ENCODE data around the gene IRF7.

DNA sequence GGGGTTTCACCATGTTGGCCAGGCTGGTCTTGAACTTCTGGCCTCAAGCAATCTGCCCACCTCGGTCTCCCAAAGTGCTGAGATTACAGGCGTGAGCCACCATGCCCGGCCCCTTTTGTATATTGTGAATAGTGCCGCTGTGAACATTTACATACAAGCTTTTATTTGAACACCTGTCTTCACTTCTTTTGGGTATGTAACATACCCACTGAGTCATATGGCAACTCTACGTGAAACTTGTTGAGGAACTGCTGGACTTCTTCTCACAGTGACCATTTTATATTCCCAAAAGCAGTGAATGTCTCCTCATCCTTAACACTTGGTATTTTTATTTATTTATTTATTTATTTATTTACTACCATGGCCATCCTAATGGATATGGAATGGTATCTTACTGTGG is 15.1 kb upstream of the IRF7 start:
- TF ChIP-seq, protein P1, sequence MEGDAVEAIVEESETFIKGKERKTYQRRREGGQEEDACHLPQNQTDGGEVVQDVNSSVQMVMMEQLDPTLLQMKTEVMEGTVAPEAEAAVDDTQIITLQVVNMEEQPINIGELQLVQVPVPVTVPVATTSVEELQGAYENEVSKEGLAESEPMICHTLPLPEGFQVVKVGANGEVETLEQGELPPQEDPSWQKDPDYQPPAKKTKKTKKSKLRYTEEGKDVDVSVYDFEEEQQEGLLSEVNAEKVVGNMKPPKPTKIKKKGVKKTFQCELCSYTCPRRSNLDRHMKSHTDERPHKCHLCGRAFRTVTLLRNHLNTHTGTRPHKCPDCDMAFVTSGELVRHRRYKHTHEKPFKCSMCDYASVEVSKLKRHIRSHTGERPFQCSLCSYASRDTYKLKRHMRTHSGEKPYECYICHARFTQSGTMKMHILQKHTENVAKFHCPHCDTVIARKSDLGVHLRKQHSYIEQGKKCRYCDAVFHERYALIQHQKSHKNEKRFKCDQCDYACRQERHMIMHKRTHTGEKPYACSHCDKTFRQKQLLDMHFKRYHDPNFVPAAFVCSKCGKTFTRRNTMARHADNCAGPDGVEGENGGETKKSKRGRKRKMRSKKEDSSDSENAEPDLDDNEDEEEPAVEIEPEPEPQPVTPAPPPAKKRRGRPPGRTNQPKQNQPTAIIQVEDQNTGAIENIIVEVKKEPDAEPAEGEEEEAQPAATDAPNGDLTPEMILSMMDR (IDR thresholded peaks at IDR 0.05): no peak
- TF ChIP-seq POLR2A (IDR thresholded peaks at IDR 0.05) (no peak), EP300 (IDR thresholded peaks at IDR 0.05; ENCODE audit: low read depth) (no peak)

Data from transverse colon (tissue), 3 donors.